ENCODE data around the gene ACSF2. TPM values are rescaled to one million over a fixed set of nuclear protein-coding genes. Genes with fewer than 3 reads are reported as not detected.
A peak's percentile ranks its signal among the peaks of the same experiment; 100 is the strongest.

ACSF2 gene
- total and polyA plus RNA-seq, 2 experiments from 2014 or later: 43.1 to 47.9 TPM

DNA sequence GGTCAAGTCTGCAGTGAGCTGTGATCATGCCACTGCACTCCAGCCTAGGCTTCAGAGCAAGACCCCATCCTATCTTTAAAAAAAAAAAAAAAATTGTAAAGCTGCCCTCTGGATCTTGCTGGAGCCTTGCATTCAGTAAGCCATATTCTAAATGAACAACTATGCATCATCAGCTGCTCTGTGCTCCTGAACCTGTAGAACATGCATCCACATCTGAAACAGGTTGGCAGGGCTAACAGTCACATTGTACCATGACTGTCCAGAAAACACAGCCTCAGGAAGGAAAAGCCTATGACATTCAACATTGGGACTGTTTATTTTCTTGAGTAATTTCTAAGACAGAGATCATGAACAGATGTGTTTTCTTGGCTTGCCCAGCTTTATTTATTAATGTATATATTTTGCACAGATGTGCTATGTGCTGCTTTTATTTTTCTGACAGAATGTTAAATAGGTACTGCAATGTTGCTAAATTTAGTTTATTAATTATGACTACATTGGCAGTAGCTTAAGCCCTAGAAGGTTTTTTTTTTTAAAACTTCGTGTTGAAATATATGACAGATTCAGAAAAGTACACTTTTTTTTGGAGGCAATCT, 19.8 kb downstream of the ACSF2 start:
- Histone ChIP-seq H3K4me3 (no peak overlapping the region), H3K4me2 (peak overlapping the region; percentile 18), H3K4me1 (ENCODE audit: insufficient read depth) (peaks cover 43% of the 10 kb centered on the region), H3K79me2 (peaks cover 33% of the 10 kb centered on the region), H4K20me1 (ENCODE audit: insufficient read depth, poor library complexity, severe bottlenecking) (no peaks in the 10 kb centered on the region), H2AFZ (no peak overlapping the region), H3K9me3 (ENCODE audit: low read depth) (no peaks in the 10 kb centered on the region), H3K27me3 (no peaks in the 10 kb centered on the region), H3K9me2 (replicated peaks; ENCODE audit: insufficient read depth) (no peaks in the 10 kb centered on the region), H3K36me3 (replicated peaks; ENCODE audit: insufficient read depth, low read depth) (no peaks in the 10 kb centered on the region), H3K27ac (peak overlapping the region; percentile 38)
- no peak for DNase-seq (ENCODE audit: low spot score)
- WGBS (ENCODE audit: low lambda C conversion rate, missing lambda C conversion rate): 44% methylated on average over 1 of the region's 1 CpG
- TF ChIP-seq CTCF (IDR thresholded peaks at IDR 0.05; ENCODE audit: poor library complexity): no peak
- no peak for TF ChIP-seq EZH2 (IDR thresholded peaks at IDR 0.05; ENCODE audit: borderline replicate concordance)
- TF ChIP-seq EZH2phosphoT487 (IDR thresholded peaks at IDR 0.05; ENCODE audit: low read depth, severe bottlenecking, unreplicated experiment): no peak

- Histone ChIP-seq H4K20me1 (ENCODE audit: insufficient read depth, poor library complexity, severe bottlenecking) (no peaks in the 10 kb centered on the region), H3K9me3 (ENCODE audit: low read depth) (no peaks in the 10 kb centered on the region), H3K27ac (peak overlapping the region; percentile 10), H3K4me2 (no peak overlapping the region), H3K9me2 (replicated peaks; ENCODE audit: insufficient read depth) (no peaks in the 10 kb centered on the region), H3K36me3 (replicated peaks; ENCODE audit: insufficient read depth, low read depth) (no peaks in the 10 kb centered on the region), H3K4me3 (no peak overlapping the region), H3K79me2 (peaks cover 22% of the 10 kb centered on the region), H2AFZ (no peak overlapping the region), H3K4me1 (ENCODE audit: insufficient read depth) (peaks cover 33% of the 10 kb centered on the region), H3K27me3 (no peaks in the 10 kb centered on the region)
- peak; percentile 70 for DNase-seq (ENCODE audit: low spot score)
- WGBS (ENCODE audit: low lambda C conversion rate, missing lambda C conversion rate): 84% methylated on average over 7 of the region's 7 CpGs
- no peak for TF ChIP-seq EZH2 (IDR thresholded peaks at IDR 0.05; ENCODE audit: borderline replicate concordance)
- TF ChIP-seq EZH2phosphoT487 (IDR thresholded peaks at IDR 0.05; ENCODE audit: low read depth, severe bottlenecking, unreplicated experiment): no peak
- no peak for TF ChIP-seq CTCF (IDR thresholded peaks at IDR 0.05; ENCODE audit: poor library complexity)
These were observed 22.0 kb downstream of the ACSF2 start for GRCh38 chr17:50447870-50448595.

GRCh38 chr17:50448643-50449042, 22.6 kb downstream of the ACSF2 start:
- no peak for DNase-seq (ENCODE audit: low spot score)
- WGBS (ENCODE audit: low lambda C conversion rate, missing lambda C conversion rate): 82% methylated on average over 2 of the region's 2 CpGs
- Histone ChIP-seq H3K79me2 (peaks cover 28% of the 10 kb centered on the region), H3K27me3 (no peaks in the 10 kb centered on the region), H4K20me1 (ENCODE audit: insufficient read depth, poor library complexity, severe bottlenecking) (no peaks in the 10 kb centered on the region), H3K4me2 (no peak overlapping the region), H3K36me3 (replicated peaks; ENCODE audit: insufficient read depth, low read depth) (no peaks in the 10 kb centered on the region), H3K4me1 (ENCODE audit: insufficient read depth) (peaks cover 27% of the 10 kb centered on the region), H2AFZ (no peak overlapping the region), H3K4me3 (no peak overlapping the region), H3K9me3 (ENCODE audit: low read depth) (no peaks in the 10 kb centered on the region), H3K27ac (peak overlapping the region; percentile 10), H3K9me2 (replicated peaks; ENCODE audit: insufficient read depth) (no peaks in the 10 kb centered on the region)
- TF ChIP-seq EZH2 (IDR thresholded peaks at IDR 0.05; ENCODE audit: borderline replicate concordance) (no peak), EZH2phosphoT487 (IDR thresholded peaks at IDR 0.05; ENCODE audit: low read depth, severe bottlenecking, unreplicated experiment) (no peak), CTCF (IDR thresholded peaks at IDR 0.05; ENCODE audit: poor library complexity) (no peak)
